ENCODE measurements around the gene CDC42EP2.

Gene CDC42EP2

GRCh38 chr11:65362966-65363365 lies 48.3 kb downstream of the CDC42EP2 start:
- DNase-seq, result no peak

GRCh38 chr11:65363770-65364169 lies 49.1 kb downstream of the CDC42EP2 start:
- DNase-seq, result no peak

- DNase-seq, result peak; percentile 80
Measured at GRCh38 chr11:65366340-65366773, 51.7 kb downstream of the CDC42EP2 start.

- no peak for DNase-seq
Measured at GRCh38 chr11:65370659-65371049, 56.0 kb downstream of the CDC42EP2 start.
